Measurements from ENCODE around the gene GPR35.

GPR35 gene

GRCh38 chr2:240624011-240624949 is 1.0 kb upstream of the GPR35 start:
- no peak for DNase-seq (ENCODE audit: low read depth)

GRCh38 chr2:240626531-240627300 is 1.4 kb downstream of the GPR35 start:
- DNase-seq (ENCODE audit: low read depth): no peak

DNA sequence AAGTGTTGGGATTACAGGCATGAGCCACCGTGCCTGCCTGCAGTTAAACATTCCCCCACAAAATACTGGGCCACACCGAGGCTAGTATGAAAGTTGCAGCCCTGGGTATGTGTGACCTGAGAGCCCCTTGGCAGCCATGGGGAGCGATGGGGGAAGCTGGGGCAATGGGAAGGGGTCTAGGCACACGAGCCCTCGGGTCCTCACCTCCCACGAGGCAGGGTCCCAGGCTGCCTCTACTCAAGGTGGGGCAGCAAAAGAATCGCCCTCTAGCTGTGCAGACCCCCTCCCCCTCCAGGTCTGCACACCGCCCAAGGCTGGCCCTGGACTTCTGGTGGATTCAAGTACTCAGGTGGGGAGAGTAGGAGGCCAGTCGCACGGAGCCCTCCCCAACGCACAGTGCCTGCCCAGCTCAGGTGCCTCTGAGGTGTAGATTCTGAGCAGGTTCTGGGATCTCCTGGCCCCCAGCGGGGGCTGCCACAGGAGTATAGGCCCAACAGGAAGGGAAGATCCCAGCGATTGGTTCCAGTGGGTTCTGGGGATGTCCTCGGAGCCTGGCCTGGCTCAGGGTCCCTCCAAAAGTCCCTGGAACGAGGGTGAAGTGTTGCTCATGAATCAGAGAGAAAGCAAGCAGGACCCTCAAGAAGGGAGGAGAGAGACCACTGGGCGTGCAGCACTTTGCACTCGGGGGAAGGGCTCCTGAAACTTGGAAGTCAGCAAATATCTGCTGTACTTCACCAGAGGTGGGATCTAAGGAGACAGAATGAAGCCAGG is 2.6 kb downstream of the GPR35 start:
- no peak for DNase-seq (ENCODE audit: low read depth)

DNA sequence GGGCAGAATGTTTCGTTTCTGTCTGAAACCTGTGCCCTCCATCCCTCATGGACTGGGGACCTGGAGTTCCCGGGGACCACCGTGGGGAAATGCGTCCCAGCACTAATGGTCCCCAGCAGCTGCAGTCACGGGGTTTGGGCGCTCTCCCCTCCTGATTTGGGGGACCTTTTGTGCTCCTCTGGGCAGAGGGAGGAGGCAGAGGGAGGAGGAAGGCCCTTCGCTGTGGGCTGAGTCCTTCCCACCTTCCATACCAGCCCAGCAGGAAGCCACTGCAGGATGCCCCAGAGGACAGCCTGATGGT is 3.2 kb downstream of the GPR35 start:
- DNase-seq (ENCODE audit: low read depth): no peak

GRCh38 chr2:240628808-240629618 is 3.7 kb downstream of the GPR35 start:
- DNase-seq (ENCODE audit: low read depth): no peak

DNA sequence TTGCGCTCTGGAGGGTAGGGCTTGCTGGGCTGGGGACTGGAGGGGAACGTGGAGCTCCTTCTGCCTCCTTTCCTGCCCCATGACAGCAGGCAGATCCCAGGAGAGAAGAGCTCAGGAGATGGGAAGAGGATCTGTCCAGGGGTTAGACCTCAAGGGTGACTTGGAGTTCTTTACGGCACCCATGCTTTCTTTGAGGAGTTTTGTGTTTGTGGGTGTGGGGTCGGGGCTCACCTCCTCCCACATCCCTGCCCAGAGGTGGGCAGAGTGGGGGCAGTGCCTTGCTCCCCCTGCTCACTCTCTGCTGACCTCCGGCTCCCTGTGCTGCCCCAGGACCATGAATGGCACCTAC is 4.3 kb downstream of the GPR35 start:
- no peak for DNase-seq (ENCODE audit: low read depth)

GRCh38 chr2:240629968-240630770 is 4.9 kb downstream of the GPR35 start:
- DNase-seq (ENCODE audit: low read depth): no peak

GRCh38 chr2:240630771-240631547 is 5.7 kb downstream of the GPR35 start:
- no peak for DNase-seq (ENCODE audit: low read depth)

DNA sequence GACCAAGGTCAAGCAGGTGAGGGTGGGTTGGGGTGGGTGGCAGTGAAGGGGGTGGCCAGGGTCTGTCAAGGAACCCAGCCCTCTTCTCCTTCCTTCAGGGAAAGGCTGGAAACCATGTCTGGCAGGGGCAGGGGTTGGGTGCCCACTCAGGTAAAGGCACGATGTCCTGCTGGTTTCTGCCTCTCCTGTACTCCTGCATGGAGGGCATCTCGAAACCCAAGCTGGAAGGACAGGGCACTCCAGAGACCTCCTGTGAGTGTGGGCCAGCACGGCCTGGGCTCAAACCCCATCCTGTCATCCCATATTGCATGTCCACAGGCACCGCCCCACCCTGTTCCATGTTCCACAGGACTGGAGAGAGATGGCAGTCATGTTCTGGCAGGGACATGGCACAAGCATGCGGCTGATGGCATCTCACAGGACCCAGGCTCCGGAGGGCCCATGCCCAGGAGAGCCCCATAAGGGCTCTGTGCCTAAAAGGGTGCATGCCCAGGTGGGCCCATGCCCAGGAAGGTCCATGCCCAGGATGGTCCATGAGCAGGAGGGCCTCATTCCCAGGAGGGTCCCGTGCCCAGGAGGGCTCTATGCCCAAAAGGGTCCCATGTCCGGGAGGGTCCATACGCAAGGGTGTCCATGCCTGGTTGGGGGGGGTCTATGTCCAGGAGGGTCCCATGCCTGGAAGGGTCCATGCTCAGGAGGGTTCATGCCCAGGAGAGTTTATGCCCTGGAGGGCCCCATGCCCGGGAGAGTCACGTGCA is 6.4 kb downstream of the GPR35 start:
- no peak for DNase-seq (ENCODE audit: low read depth)

DNA sequence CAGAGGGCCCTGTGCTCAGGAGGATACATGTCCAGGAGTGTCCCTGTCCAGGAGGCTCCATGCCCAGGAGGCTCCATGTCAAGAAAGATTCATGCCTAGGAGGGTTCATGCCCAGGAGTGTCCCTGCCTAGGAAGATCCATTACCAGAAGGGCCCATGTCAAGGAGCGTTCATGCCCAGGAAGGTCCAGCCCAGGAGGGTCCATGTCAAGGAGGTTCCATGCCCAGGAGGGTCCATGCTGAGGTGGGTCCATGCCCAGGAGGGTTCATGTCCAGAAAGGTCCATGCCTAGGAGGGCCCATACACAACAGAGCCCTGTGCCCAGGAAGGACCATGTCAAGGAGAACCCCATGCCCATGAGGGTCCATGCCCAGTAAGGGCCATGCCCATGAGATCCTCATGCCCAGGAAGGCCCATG is 7.0 kb downstream of the GPR35 start:
- no peak for DNase-seq (ENCODE audit: low read depth)

GRCh38 chr2:240635121-240635997 is 10.1 kb downstream of the GPR35 start:
- DNase-seq (ENCODE audit: low read depth): no peak

GRCh38 chr2:240635998-240636547 is 10.8 kb downstream of the GPR35 start:
- DNase-seq (ENCODE audit: low read depth): no peak

DNA sequence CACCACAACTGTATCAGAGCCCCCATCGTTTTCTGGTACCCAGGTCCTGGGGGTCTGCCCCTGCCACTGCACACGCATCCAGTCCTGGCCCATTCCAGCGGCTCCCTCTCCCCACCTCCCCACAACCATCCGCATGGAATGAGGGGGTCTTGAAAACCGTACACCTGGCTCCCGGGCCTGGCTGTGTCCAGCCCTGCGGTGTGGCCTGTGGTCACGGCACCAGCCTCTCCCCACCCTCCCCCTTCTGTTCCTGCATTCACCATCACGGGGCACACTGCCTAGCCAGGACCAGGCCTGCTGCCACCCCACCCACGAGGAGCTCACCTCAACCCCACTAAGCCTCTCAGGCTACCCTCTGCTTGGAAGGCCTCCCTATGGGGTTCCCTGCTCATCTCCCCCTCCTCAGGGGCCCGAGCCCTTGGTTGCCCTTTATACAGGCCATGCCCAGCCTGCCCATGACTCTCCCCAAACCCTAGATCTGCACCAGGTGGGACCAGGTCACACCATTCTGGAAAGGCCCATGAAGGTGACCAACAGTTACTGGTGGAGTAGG is 11.4 kb downstream of the GPR35 start:
- DNase-seq (ENCODE audit: low read depth): no peak

- no peak for DNase-seq (ENCODE audit: low read depth)
Observed at GRCh38 chr2:240637116-240637900, 12.0 kb downstream of the GPR35 start.

GRCh38 chr2:240637901-240638345 is 12.6 kb downstream of the GPR35 start:
- no peak for DNase-seq (ENCODE audit: low read depth)

DNA sequence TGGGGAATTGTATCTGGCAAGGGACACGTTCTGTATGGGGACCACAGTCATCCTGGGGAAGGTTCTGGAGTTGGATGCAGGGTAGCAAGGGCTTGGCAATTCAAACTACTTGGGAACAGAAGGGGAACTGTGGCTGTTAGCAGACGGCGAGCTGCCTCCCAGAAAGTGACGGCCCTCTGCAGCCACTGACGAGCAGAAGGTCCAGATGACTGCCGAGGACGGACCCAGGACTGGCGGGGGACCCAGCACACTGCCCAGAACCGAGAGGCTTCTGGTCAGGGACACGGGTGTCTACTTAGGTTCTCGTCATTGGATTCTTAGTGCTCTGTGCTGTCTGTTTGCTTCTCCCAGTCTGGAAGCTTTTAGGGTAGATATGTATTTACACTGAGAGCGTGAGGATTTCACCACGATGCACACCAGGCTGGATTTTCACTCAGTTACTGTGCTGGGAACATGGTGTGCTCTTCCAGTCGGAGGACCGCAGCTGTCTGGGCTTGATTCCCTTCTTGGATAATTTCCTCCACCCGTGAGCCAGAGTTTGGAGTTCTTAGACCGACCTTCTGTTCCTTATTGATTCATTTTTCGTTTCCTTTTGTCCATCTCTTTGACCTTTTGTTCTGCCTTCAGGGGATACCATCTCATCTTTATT is 13.4 kb downstream of the GPR35 start:
- no peak for DNase-seq (ENCODE audit: low read depth)
